GM18498 (cell line): Measurements from ENCODE around the gene ARL6IP5.

Source experiments
- ATAC-seq: cut with Tn5 transposase; IDR thresholded peaks from one replicate; pipeline ENCODE4 v1.9.1; 2021; ENCODE audit warnings: mild to moderate bottlenecking, moderate library complexity; ENCODE audit not compliant: unreplicated experiment

Gene ARL6IP5

GRCh38 chr3:69116162-69116561 is 31.4 kb downstream of the ARL6IP5 start:
- no peak for ATAC-seq

- ATAC-seq = no peak
Observed at GRCh38 chr3:69116897-69117296, 32.2 kb downstream of the ARL6IP5 start.

GRCh38 chr3:69118555-69118954 is 33.8 kb downstream of the ARL6IP5 start:
- ATAC-seq = no peak

- no peak for ATAC-seq
Observed at GRCh38 chr3:69119138-69119537, 34.4 kb downstream of the ARL6IP5 start.

GRCh38 chr3:69119681-69120080 is 34.9 kb downstream of the ARL6IP5 start:
- ATAC-seq = no peak

DNA sequence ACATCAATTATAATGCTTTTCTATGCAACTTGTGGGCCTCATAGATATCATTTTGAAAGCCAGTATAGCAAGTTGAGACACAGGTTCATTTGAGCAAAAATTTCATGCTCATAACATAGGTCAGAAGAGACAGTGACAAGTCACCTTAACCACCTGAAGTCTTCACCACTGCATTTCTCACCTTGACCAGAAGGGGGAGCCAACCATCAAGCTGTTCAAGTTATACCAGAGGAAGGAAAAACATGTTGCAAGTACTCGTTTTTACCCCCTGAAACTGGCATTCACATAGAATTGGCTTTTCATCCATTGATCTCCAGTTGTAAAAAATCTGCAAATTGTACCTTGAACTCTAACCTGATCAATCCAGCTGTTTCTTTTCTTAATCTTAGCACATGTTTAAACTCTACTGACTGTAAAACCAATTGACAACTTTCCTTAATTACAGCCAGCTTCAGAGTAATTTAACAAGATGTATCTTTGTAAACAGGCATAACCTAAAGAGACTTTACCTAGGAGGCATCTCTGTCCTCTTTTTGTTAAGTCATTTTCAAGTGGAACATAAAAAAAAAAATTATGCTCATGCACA is 36.2 kb downstream of the ARL6IP5 start:
- peak; percentile 84 for ATAC-seq

DNA sequence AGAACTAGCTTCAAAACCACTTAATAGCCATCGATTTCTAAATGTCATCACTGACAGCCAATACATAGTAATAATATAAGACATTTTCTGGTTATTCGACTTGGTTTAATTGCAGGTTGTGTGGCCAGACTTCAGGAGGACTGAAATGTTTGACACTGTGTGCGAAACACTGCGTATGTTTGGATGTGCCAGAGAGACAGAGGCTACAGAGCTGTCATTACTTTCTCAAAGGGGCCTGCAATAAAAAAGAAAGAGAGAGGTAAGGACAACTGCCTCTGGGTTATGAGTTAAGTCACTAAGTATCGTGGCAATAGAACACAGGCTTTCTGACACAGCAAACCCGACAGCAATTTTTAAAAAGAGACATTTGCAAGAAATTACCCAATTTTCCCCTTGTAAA is 36.8 kb downstream of the ARL6IP5 start:
- ATAC-seq = no peak

- ATAC-seq = no peak
Observed at GRCh38 chr3:69121950-69122349, 37.2 kb downstream of the ARL6IP5 start.

GRCh38 chr3:69122403-69122802 is 37.7 kb downstream of the ARL6IP5 start, which contains the start of gene LMOD3:
LMOD3 (minus strand) TSS chr3:69122595; CDS start chr3:69122386, 209 bp downstream.
- ATAC-seq = no peak

GRCh38 chr3:69126216-69126615 is 41.5 kb downstream of the ARL6IP5 start:
- no peak for ATAC-seq

DNA sequence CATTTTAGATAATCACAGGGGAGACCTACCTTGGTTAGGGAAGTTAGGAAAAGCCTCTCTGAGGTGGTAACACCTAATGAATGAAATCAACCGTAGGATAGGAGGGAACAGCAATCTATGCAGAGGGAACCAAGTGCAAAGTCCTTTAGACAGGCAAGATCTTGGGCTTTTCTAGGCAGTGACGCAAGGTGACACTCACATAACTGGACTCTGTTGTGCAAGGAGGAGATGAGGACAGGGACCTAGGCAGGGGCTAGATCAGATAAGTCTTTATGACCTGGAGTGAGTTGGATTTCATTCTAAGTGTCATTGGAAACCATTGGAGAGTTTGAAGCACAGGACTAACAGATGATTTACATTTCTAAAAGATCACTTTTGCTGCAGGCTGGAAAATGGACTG is 42.3 kb downstream of the ARL6IP5 start:
- no peak for ATAC-seq

- ATAC-seq = no peak
Observed at GRCh38 chr3:69128509-69128908, 43.8 kb downstream of the ARL6IP5 start.

- no peak for ATAC-seq
Observed at GRCh38 chr3:69129531-69129930, 44.8 kb downstream of the ARL6IP5 start.

DNA sequence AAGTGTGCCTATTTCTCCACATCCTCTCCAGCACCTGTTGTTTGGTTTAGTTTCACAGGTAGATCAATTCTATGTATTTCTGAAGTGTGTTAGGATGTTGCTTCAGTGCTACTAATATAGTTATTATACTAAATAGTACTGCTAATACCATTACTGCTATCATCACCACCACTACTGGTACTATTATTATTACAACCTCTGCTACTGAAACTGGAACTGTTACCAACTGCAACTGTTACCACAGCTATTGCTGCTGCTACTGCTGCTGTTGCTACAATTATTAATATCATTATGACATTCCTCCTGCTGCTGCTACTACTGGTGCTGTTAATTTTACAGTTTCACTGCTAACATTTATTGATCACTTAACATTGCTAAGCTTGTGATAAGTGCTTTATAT is 46.0 kb downstream of the ARL6IP5 start:
- ATAC-seq = peak; percentile 98

DNA sequence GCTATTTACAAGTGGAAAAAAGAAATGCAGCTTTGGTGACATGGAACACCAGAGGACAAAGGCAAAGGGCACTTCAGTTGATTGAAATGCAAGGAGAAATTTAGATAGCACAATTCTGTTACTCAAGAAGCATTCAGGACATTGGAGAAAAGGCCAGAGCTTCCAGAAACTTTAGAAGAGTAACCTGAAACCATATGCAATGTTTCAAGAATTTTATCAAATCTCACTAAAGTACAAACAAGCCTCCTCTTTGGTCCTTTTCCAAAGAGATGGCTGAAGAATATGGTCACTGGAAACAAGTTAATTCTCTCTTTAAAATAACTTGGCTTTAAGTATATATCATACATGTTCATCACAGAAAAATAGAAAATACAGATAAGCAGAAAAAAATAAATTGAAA is 52.3 kb downstream of the ARL6IP5 start:
- ATAC-seq = no peak

DNA sequence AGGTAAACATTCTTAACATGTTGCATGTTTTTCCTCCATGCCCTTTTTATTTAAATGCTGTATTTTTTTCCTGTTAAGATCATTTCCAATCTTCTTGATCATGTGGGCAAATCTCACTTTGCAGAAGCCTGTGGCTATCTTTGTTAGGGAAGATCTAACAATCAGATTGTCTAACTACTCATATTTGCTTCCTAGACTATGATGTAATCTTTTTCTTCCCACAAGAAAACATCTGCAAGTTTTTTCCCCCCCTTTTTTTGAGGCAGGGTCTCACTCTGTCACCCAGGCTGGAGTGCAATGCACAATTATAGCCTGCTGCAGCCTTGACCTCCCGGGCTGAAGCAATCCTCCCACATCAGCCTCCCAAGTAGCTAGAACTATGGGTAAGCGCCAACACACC is 52.7 kb downstream of the ARL6IP5 start:
- no peak for ATAC-seq

GRCh38 chr3:69141313-69141712 is 56.6 kb downstream of the ARL6IP5 start:
- no peak for ATAC-seq

GRCh38 chr3:69142090-69142489 is 57.4 kb downstream of the ARL6IP5 start:
- ATAC-seq = no peak

DNA sequence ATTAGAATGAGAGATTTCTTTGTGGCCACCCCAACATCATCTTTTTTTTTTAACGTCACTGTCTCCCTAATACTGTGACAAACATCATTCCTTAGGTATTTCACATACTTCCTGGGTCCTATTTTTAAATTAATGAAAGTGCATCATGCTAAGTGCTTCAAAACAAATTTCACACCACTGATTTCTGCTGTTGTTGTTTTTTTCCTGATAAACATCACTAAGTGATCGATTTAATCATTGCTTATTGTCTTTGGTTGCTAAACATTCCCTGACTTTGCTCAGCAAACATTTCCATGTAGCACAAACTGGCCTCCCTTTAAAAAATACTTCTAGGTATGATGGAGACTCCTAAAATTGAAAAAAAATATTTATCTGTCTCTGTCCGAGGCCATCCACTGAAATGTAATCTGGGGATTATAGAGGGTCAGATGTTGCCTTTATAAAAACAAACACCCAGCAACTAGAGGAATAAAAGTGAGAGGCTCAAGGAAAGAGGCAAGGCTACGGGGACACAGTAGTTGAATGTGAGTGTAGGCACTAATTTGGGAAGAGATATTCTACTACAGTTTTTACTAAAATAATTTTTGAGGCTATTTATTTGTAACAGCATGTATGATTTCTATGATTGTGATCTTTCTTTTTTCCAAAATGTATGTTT is 58.2 kb downstream of the ARL6IP5 start:
- no peak for ATAC-seq

GRCh38 chr3:69143612-69144011 is 58.9 kb downstream of the ARL6IP5 start:
- no peak for ATAC-seq

- ATAC-seq = no peak
Observed at GRCh38 chr3:69144631-69145245, 60.0 kb downstream of the ARL6IP5 start.

DNA sequence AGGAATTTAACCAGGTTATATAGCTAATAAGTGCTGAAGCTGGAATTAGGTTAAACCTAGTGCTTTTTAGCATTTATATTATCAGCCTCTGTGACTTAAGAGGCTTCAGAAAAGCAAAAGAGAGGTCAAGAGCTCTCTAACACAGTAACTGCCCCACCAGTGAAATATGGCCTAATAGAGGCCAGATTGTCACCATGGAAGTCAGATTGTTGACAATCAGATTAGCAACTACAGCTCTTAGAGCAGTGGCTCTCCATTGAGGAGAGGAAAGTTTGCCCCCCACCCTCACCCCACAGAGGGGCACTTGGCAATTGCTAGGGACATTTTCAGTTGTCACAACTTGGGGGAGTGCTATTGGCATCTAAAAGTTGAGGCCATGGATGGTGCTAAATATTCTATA is 61.0 kb downstream of the ARL6IP5 start:
- no peak for ATAC-seq
